ENCODE results near the gene P2RX4. TPM values are rescaled to one million over a fixed set of nuclear protein-coding genes. Genes with fewer than 3 reads are reported as not detected.

P2RX4 gene
- total and polyA plus RNA-seq, 9 of the 15 experiments (the other 6 are each of a cell fraction or from before 2014, with no cell fraction given), result 6.6 to 21.5 (median 11.7) TPM

DNA sequence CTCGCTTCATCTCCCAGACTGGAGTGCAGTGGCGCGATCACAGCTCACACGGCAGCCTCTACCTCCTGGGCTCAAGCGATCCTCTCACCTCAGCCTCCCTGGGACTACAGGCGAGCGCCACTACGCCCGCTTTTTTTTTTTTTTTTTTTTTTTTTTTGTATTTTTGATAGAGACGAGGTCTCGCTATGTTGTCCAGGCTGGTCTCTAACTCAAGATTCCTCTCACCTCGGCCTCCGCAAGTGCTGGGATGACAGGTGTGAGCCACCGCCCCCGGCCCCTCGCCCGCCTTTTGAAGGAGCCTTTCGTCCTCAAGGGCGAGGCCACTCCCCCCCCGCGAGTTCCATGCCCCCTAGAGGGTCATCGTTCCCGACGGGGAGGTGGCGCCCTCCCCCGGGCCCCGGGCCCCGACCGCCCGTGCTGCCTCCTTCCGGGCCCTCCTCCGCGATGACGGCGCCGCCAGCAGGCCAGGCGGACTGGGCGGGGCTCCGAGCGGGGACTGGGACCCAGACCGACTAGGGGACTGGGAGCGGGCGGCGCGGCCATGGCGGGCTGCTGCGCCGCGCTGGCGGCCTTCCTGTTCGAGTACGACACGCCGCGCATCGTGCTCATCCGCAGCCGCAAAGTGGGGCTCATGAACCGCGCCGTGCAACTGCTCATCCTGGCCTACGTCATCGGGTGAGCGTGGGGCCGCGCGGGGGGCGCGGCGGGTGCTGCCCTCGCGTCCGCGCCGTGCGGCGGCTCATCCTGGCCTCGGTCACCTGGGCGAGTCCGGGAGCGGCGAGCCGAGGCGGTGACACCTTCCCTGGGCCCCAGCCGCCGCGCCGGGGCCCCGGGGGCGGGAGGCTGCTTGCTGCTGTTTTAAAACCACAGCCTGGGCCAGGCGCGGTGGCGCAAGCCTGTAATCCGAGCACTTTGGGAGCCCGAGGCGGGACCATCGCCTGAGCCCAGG lies at the start of gene P2RX4 (continued):
- no peak for TF ChIP-seq ZNF561 (CRISPR knock-in tag; conservative IDR thresholded peaks at IDR 0.05)
- no peak for TF ChIP-seq C11orf30 (IDR thresholded peaks at IDR 0.05; ENCODE audit: low read depth)
- TF ChIP-seq TEAD2 (tag; IDR thresholded peaks at IDR 0.05), result no peak
- no peak for TF ChIP-seq ARHGAP35 (IDR thresholded peaks at IDR 0.05; ENCODE audit: partially characterized antibody)
- no peak for TF ChIP-seq CHAMP1 (IDR thresholded peaks at IDR 0.05)
- 0 out of 4 replicates have a peak, but pooled peaks of 1 of the 2 experiments have one; percentile 53 for TF ChIP-seq ETV6 (IDR thresholded peaks at IDR 0.05; ENCODE audit: borderline replicate concordance in 1 of 2, low read depth in 2 of 2, low read length in 1 of 2)
- no peak for TF ChIP-seq ETV6 (CRISPR knock-in tag; IDR thresholded peaks at IDR 0.05; ENCODE audit: borderline replicate concordance)
- TF ChIP-seq BCOR (IDR thresholded peaks at IDR 0.05), result peak; percentile 71; the same call in 1 of the 2 replicates
- TF ChIP-seq, protein P1, sequence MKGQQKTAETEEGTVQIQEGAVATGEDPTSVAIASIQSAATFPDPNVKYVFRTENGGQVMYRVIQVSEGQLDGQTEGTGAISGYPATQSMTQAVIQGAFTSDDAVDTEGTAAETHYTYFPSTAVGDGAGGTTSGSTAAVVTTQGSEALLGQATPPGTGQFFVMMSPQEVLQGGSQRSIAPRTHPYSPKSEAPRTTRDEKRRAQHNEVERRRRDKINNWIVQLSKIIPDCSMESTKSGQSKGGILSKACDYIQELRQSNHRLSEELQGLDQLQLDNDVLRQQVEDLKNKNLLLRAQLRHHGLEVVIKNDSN (CRISPR knock-in tag; IDR thresholded peaks at IDR 0.05), result peak; percentile 19; the same call in 1 of the 2 replicates
- peak; percentile 93 for TF ChIP-seq ZNF121 (CRISPR knock-in tag; conservative IDR thresholded peaks at IDR 0.05)
- no peak for TF ChIP-seq ZNF143 (CRISPR knock-in tag; IDR thresholded peaks at IDR 0.05)
- TF ChIP-seq, protein P2, sequence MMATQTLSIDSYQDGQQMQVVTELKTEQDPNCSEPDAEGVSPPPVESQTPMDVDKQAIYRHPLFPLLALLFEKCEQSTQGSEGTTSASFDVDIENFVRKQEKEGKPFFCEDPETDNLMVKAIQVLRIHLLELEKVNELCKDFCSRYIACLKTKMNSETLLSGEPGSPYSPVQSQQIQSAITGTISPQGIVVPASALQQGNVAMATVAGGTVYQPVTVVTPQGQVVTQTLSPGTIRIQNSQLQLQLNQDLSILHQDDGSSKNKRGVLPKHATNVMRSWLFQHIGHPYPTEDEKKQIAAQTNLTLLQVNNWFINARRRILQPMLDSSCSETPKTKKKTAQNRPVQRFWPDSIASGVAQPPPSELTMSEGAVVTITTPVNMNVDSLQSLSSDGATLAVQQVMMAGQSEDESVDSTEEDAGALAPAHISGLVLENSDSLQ (IDR thresholded peaks at IDR 0.05), result no peak
- peak; percentile 46; the same call in 1 of the 2 replicates for TF ChIP-seq CHCHD3 (CRISPR knock-in tag; IDR thresholded peaks at IDR 0.05)
- 0 out of 2 replicates have a peak, but pooled peaks have one; percentile 10 for TF ChIP-seq HLTF (IDR thresholded peaks at IDR 0.05)
- TF ChIP-seq, protein P3, sequence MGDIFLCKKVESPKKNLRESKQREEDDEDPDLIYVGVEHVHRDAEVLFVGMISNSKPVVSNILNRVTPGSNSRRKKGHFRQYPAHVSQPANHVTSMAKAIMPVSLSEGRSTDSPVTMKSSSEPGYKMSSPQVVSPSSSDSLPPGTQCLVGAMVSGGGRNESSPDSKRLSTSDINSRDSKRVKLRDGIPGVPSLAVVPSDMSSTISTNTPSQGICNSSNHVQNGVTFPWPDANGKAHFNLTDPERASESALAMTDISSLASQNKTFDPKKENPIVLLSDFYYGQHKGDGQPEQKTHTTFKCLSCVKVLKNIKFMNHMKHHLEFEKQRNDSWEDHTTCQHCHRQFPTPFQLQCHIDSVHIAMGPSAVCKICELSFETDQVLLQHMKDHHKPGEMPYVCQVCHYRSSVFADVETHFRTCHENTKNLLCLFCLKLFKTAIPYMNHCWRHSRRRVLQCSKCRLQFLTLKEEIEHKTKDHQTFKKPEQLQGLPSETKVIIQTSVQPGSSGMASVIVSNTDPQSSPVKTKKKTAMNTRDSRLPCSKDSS (IDR thresholded peaks at IDR 0.05; ENCODE audit: low read depth, partially characterized antibody), result no peak
- TF ChIP-seq SIN3A (IDR thresholded peaks at IDR 0.05; ENCODE audit: borderline replicate concordance in 2 of 2, control insufficient read depth in 1 of 2, low read depth in 2 of 2, low read length in 2 of 2), result peak in 1 of 2 experiments; percentile 39; a peak in 1 of 4 replicates
- TF ChIP-seq ZC3H8 (IDR thresholded peaks at IDR 0.05), result no peak
- no peak for TF ChIP-seq ZKSCAN3 (CRISPR knock-in tag; IDR thresholded peaks at IDR 0.05)
- peak; percentile 93 for TF ChIP-seq ETV5 (CRISPR knock-in tag; IDR thresholded peaks at IDR 0.05; ENCODE audit: low read depth)
- TF ChIP-seq CBX8 (IDR thresholded peaks at IDR 0.05; ENCODE audit: borderline replicate concordance, extremely low read depth, low read depth, low read length, poor library complexity, severe bottlenecking), result no peak
